SU-DHL-6 (cell line): ENCODE data around the gene KCNG4.
"Not testable (repeated sequence)": the region's sequence is repeated elsewhere in the genome, so short reads cannot be mapped to it uniquely, and the experiment has no call there.

Source experiments
- H2AFZ ChIP-seq: fragments of 200-600 bp; sonication (generic); 2 replicates; pipeline ENCODE4 v1.6.1; 2014; ENCODE audit warnings: low read depth, mild to moderate bottlenecking, moderate library complexity, mixed read lengths, antibody characterized with exemption, low read length; ENCODE audit not compliant: severe bottlenecking
- H3F3A ChIP-seq: fragments of 200-600 bp; shearing (Covaris generic); 2 replicates; pipeline ENCODE4 v1.6.0; 2016; ENCODE audit warnings: antibody characterized with exemption, mild to moderate bottlenecking; ENCODE audit not compliant: insufficient read depth
- H3K27ac ChIP-seq: fragments of 200-600 bp; sonication (generic); 2 replicates; pipeline ENCODE4 v1.5.1; 2016; ENCODE audit warnings: low read depth, mild to moderate bottlenecking, low read length, moderate library complexity, mixed read lengths
- H3K27me3 ChIP-seq: fragments of 200-600 bp; sonication (generic), shearing (Covaris generic); 2 replicates; pipeline ENCODE4 v1.6.0; 2014; ENCODE audit warnings: mild to moderate bottlenecking, low read length
- H3K36me3 ChIP-seq: fragments of 200-600 bp; sonication (generic); 2 replicates; pipeline ENCODE4 v1.6.1; 2014; ENCODE audit warnings: mild to moderate bottlenecking, low read length, mixed read lengths
- H3K4me2 ChIP-seq: fragments of 300-600, 200-600 bp; shearing (Covaris generic), sonication (generic); 2 replicates; pipeline ENCODE4 v1.6.0; 2014; ENCODE audit warnings: low read length, low read depth, mild to moderate bottlenecking; ENCODE audit not compliant: poor library complexity, severe bottlenecking
- H3K4me3 ChIP-seq: fragments of 200-600 bp; sonication (generic); 2 replicates; pipeline ENCODE4 v1.5.1; 2014; ENCODE audit warnings: antibody characterized with exemption, low read length, mild to moderate bottlenecking, mixed read lengths; ENCODE audit not compliant: insufficient read depth, poor library complexity, severe bottlenecking
- H3K79me2 ChIP-seq: fragments of 200-600 bp; sonication (generic); 2 replicates; pipeline ENCODE4 v1.6.1; 2014; ENCODE audit warnings: mild to moderate bottlenecking, low read length, moderate library complexity; ENCODE audit not compliant: insufficient read depth
- H3K9ac ChIP-seq: fragments of 200-600 bp; sonication (generic); 2 replicates; pipeline ENCODE4 v1.7.0; 2014; ENCODE audit warnings: mild to moderate bottlenecking, low read length
- H3K9me2 ChIP-seq: fragments of 200-600 bp; sonication (generic); replicated peaks from 2 replicates; pipeline ENCODE4 v1.6.1; 2014; ENCODE audit warnings: low read length; ENCODE audit not compliant: insufficient read depth
- H3K9me3 ChIP-seq: fragments of 200-600 bp; sonication (generic); 2 replicates; pipeline ENCODE4 v1.6.1; 2014; ENCODE audit warnings: low read length, mixed read lengths; ENCODE audit not compliant: insufficient read depth
- H4K20me1 ChIP-seq: fragments of 200-600 bp; sonication (generic); 2 replicates; pipeline ENCODE4 v1.6.1; 2014; ENCODE audit warnings: low read depth, mild to moderate bottlenecking, antibody characterized with exemption, low read length, moderate library complexity, mixed read lengths
- EZH2phosphoT487 ChIP-seq: fragments of 200-600 bp; sonication (generic), shearing (Covaris generic); conservative IDR thresholded peaks from 2 replicates; pipeline ENCODE4 v1.6.1; 2018; ENCODE audit warnings: mild to moderate bottlenecking, antibody characterized with exemption, low read length, moderate library complexity, mixed read lengths
- TF ChIP-seq, protein P1 (sequence below): fragments of 200-600 bp; sonication (generic); IDR thresholded peaks from one replicate; pipeline ENCODE4 v1.5.1; 2017; ENCODE audit warnings: antibody characterized with exemption, mild to moderate bottlenecking, low read length, moderate library complexity; ENCODE audit not compliant: insufficient read depth, poor library complexity, severe bottlenecking

Gene KCNG4

GRCh38 chr16:84207251-84207650 lies 32.6 kb downstream of the KCNG4 start:
- Histone ChIP-seq H3K9me2 (no peaks in the 10 kb centered on the region), H3K9me3 (no peaks in the 10 kb centered on the region), H3K79me2 (no peaks in the 10 kb centered on the region), H2AFZ (no peak overlapping the region), H3F3A (no peaks in the 10 kb centered on the region), H4K20me1 (no peaks in the 10 kb centered on the region), H3K9ac (no peak overlapping the region), H3K4me2 (no peak overlapping the region), H3K27ac (no peak overlapping the region), H3K4me3 (no peak overlapping the region), H3K27me3 (no peaks in the 10 kb centered on the region), H3K36me3 (no peaks in the 10 kb centered on the region)
- TF ChIP-seq, protein P1, sequence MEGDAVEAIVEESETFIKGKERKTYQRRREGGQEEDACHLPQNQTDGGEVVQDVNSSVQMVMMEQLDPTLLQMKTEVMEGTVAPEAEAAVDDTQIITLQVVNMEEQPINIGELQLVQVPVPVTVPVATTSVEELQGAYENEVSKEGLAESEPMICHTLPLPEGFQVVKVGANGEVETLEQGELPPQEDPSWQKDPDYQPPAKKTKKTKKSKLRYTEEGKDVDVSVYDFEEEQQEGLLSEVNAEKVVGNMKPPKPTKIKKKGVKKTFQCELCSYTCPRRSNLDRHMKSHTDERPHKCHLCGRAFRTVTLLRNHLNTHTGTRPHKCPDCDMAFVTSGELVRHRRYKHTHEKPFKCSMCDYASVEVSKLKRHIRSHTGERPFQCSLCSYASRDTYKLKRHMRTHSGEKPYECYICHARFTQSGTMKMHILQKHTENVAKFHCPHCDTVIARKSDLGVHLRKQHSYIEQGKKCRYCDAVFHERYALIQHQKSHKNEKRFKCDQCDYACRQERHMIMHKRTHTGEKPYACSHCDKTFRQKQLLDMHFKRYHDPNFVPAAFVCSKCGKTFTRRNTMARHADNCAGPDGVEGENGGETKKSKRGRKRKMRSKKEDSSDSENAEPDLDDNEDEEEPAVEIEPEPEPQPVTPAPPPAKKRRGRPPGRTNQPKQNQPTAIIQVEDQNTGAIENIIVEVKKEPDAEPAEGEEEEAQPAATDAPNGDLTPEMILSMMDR, result no peak
- TF ChIP-seq EZH2phosphoT487, result no peak

- no peak for TF ChIP-seq EZH2phosphoT487
- TF ChIP-seq, protein P1, result no peak
- no peak overlapping the region for H3K4me2 ChIP-seq
- no peaks in the 10 kb centered on the region for H3F3A ChIP-seq
- no peak overlapping the region for H3K4me3 ChIP-seq
- no peaks in the 10 kb centered on the region for H3K36me3 ChIP-seq
- no peak overlapping the region for H3K9ac ChIP-seq
- no peaks in the 10 kb centered on the region for H3K9me3 ChIP-seq
- H3K9me2 ChIP-seq, result no peaks in the 10 kb centered on the region
- no peaks in the 10 kb centered on the region for H4K20me1 ChIP-seq
- no peak overlapping the region for H3K27ac ChIP-seq
- no peak overlapping the region for H2AFZ ChIP-seq
- H3K79me2 ChIP-seq, result no peaks in the 10 kb centered on the region
- H3K27me3 ChIP-seq, result no peaks in the 10 kb centered on the region
These were observed 33.7 kb downstream of the KCNG4 start for GRCh38 chr16:84205976-84206691.

GRCh38 chr16:84205123-84205522 lies 34.7 kb downstream of the KCNG4 start:
- H3K27me3 ChIP-seq, H3K36me3 ChIP-seq, H3F3A ChIP-seq, H2AFZ ChIP-seq, H4K20me1 ChIP-seq, H3K4me2 ChIP-seq, H3K27ac ChIP-seq, H3K4me3 ChIP-seq, H3K9ac ChIP-seq, H3K9me3 ChIP-seq, H3K9me2 ChIP-seq, H3K79me2 ChIP-seq: not testable (repeated sequence)

DNA sequence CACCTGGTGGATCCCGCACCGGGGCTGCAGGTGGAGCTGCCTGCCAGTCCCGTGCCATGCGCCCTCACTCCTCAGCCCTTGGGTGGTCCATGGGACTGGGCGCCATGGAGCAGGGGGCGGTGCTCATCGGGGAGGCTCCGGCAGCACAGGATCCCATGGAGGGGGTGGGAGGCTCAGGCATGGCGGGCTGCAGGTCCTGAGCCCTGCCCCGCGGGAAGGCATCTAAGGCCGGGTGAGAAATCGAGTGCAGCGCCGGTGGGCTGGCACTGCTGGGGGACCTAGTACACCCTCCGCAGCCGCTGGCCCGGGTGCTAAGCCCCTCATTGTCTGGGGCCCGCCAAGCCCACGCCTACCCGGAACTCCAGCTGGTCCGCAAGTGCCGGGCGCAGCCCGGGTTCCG lies 35.3 kb downstream of the KCNG4 start:
- not testable (repeated sequence) for H3K9ac ChIP-seq, H3K79me2 ChIP-seq, H3F3A ChIP-seq, H3K9me3 ChIP-seq, H4K20me1 ChIP-seq, H3K4me2 ChIP-seq, H3K27ac ChIP-seq, H3K36me3 ChIP-seq, H3K9me2 ChIP-seq, H3K4me3 ChIP-seq, H2AFZ ChIP-seq, H3K27me3 ChIP-seq
